Measurements from ENCODE around the gene DMRT2. TPM values are rescaled to one million over a fixed set of nuclear protein-coding genes. Genes with fewer than 3 reads are reported as not detected.

Gene DMRT2
- total and polyA plus RNA-seq, 2 of the 13 experiments (the other 11 are each of a cell fraction or from before 2014, with no cell fraction given), result not detected

DNA sequence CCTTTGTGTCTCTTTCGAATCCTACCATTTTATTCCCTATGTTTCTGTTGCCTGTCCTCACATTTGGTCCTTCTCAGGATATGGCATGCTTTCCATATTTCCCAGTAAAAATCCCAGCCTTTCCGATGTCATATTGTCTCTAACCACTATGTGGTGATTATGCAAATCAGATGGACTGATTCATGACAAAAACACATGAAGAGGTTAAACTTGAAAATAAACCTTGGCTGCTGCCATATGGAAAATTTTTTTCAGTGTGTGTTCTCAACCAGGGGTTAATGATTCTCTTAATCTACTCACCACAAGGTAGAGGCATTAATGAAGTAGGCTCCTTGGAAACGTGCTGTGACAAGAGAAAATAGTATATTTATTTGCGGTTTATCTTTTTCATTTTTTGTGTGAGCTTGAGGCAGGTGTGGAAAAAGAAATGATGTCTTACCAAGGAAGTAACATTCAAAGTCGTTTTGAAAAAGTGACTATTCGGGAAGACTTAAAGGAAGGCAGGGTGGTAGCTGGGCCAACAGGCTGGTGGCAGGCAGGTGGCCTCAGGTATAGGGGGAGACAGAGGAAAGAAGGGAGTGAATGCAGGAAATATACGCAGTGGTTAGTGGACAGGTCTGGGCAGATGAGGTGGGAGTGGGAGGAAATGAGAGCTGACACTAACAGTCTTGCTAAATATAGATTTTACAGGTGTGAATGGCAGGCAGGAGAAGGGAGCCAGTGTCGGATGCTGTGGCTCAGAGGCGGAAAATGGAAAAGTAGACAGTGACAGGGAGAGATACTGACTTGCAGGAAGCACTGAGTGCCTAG lies 46.2 kb downstream of the DMRT2 start:
- ChIA-PET POLR2A (no interaction called here), CTCF (ENCODE audit: low intra/inter-chr PET ratio, low total read pairs) (no interaction called here)
- ATAC-seq, result no peak
- 13% methylated on average over 9 of the region's 9 CpGs for WGBS (ENCODE audit: low lambda C conversion rate)
- DNase-seq (ENCODE audit: low spot score), result no peak
- H3K4me3 ChIP-seq (replicated peaks in 1 of 3; ENCODE audit: insufficient read depth in 1 of 3, low read depth in 2 of 3, low read length in 3 of 3), result no peak overlapping the region
- H3K9ac ChIP-seq (ENCODE audit: insufficient read depth, low read depth, low read length), result no peak overlapping the region
- H3K27ac ChIP-seq (ENCODE audit: extremely low read length, insufficient read depth, low read length), result no peak overlapping the region
- H3K4me2 ChIP-seq (ENCODE audit: low read depth, low read length), result no peak overlapping the region
- no peak for FAIRE-seq
- H3K4me1 ChIP-seq (ENCODE audit: insufficient read depth, low read length), result no peaks in the 10 kb centered on the region
- intact Hi-C loops (cut with micrococcal nuclease; ENCODE audit: unreplicated experiment), result no loop called here
- H3K27me3 ChIP-seq (ENCODE audit: control insufficient read depth in 1 of 2, insufficient read depth in 2 of 2, low read length in 2 of 2), result no peaks in the 10 kb centered on the region; a peak in 1 of 5 replicates
- BruUV-seq (replicated peaks), result no TSS peak
- H4K20me1 ChIP-seq (ENCODE audit: insufficient read depth, low read length), result no peaks in the 10 kb centered on the region
- in situ Hi-C loops (cut with HindIII; ENCODE audit: extremely low pct_ligation_motif_present, low pct_unique_long_range_greater_than_20kb), result no loop called here
- H3K79me2 ChIP-seq (ENCODE audit: insufficient read depth, low read length), result no peaks in the 10 kb centered on the region
- no peaks in the 10 kb centered on the region for H3K36me3 ChIP-seq (replicated peaks in 1 of 2; ENCODE audit: control insufficient read depth in 1 of 2, insufficient read depth in 2 of 2, low read length in 2 of 2)
- H2AFZ ChIP-seq (ENCODE audit: low read length), result no peak overlapping the region
- H3K9me3 ChIP-seq (ENCODE audit: low read length), result no peaks in the 10 kb centered on the region
- TF ChIP-seq, protein P1, sequence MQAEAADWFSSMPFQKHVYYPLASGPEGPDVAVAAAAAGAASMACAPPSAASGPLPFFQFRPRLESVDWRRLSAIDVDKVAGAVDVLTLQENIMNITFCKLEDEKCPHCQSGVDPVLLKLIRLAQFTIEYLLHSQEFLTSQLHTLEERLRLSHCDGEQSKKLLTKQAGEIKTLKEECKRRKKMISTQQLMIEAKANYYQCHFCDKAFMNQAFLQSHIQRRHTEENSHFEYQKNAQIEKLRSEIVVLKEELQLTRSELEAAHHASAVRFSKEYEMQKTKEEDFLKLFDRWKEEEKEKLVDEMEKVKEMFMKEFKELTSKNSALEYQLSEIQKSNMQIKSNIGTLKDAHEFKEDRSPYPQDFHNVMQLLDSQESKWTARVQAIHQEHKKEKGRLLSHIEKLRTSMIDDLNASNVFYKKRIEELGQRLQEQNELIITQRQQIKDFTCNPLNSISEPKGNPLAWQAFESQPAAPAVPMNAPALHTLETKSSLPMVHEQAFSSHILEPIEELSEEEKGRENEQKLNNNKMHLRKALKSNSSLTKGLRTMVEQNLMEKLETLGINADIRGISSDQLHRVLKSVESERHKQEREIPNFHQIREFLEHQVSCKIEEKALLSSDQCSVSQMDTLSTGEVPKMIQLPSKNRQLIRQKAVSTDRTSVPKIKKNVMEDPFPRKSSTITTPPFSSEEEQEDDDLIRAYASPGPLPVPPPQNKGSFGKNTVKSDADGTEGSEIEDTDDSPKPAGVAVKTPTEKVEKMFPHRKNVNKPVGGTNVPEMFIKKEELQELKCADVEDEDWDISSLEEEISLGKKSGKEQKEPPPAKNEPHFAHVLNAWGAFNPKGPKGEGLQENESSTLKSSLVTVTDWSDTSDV (CRISPR knock-in tag; IDR thresholded peaks at IDR 0.05), result no peak
- no peak for TF ChIP-seq ATF4 (CRISPR knock-in tag; IDR thresholded peaks at IDR 0.05)
- no peak for TF ChIP-seq NFE2L2 (IDR thresholded peaks at IDR 0.05; ENCODE audit: low read length)
- TF ChIP-seq SIN3B (IDR thresholded peaks at IDR 0.05; ENCODE audit: low read length), result no peak
- TF ChIP-seq ZKSCAN8 (CRISPR knock-in tag; IDR thresholded peaks at IDR 0.05; ENCODE audit: borderline replicate concordance), result no peak
- no peak for TF ChIP-seq ZNF547 (CRISPR knock-in tag; IDR thresholded peaks at IDR 0.05)
- no peak for TF ChIP-seq SAFB2 (CRISPR knock-in tag; IDR thresholded peaks at IDR 0.05; ENCODE audit: borderline replicate concordance, low read depth)
- TF ChIP-seq ZNF614 (CRISPR knock-in tag; IDR thresholded peaks at IDR 0.05; ENCODE audit: borderline replicate concordance), result no peak
- TF ChIP-seq CREB1 (IDR thresholded peaks at IDR 0.05), result no peak
- TF ChIP-seq CREB1 (CRISPR knock-in tag; IDR thresholded peaks at IDR 0.05), result no peak
- no peak for TF ChIP-seq PHF8 (CRISPR knock-in tag; IDR thresholded peaks at IDR 0.05)
- no peak for TF ChIP-seq NONO (IDR thresholded peaks at IDR 0.05)
- no peak for TF ChIP-seq NONO (CRISPR knock-in tag; conservative IDR thresholded peaks at IDR 0.05)

All from HepG2 (cell line).